ENCODE data around the gene URB1. TPM values are rescaled to one million over a fixed set of nuclear protein-coding genes. Genes with fewer than 3 reads are reported as not detected.
A peak's percentile ranks its signal among the peaks of the same experiment; 100 is the strongest.
"Not testable (repeated sequence)": the region's sequence is repeated elsewhere in the genome, so short reads cannot be mapped to it uniquely, and the experiment has no call there.

URB1 gene
- total and polyA plus RNA-seq, 2 experiments from 2014 or later: 7.7 to 44.1 TPM

DNA sequence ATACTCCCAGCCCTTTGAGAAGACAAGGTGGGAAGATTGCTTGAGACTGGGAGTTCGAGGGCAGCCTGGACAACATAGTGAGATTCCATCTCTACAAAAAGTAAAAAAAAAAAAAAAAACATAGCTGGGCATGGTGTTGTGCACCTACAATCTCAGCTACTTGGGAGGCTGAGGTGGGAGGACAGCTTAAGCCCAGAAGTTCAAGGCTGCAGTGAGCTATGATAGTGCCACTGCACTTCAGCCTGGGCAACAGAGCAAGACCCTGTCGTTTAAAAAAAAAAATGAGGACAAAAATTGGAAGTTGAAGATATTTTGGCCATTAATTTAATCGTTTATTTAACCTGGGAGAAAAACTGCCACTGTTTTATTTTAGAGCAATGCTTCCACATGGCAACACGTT is 1.1 kb downstream of the URB1 start:
- Histone ChIP-seq H3K4me3 (peak overlapping the region; percentile 98), H4K20me1 (replicated peaks; ENCODE audit: insufficient read depth) (peaks cover 40% of the 10 kb centered on the region), H3K4me2 (peak overlapping the region; percentile 98), H3K9me2 (ENCODE audit: insufficient read depth) (peaks cover 9% of the 10 kb centered on the region; the same call in 1 of the 2 replicates), H3K4me1 (ENCODE audit: insufficient read depth) (peaks cover 24% of the 10 kb centered on the region), H2AFZ (no peak overlapping the region), H3K36me3 (ENCODE audit: insufficient read depth) (0 out of 2 replicates have a peak, but pooled peaks cover 10% of the 10 kb centered on the region), H3K27me3 (ENCODE audit: insufficient read depth) (no peaks in the 10 kb centered on the region), H3F3A (replicated peaks; ENCODE audit: low read depth) (no peaks in the 10 kb centered on the region), H3K27ac (ENCODE audit: low read depth) (no peak overlapping the region), H3K79me2 (replicated peaks; ENCODE audit: insufficient read depth) (peaks cover 58% of the 10 kb centered on the region)
- H3K27ac Mint-ChIP-seq: no peak overlapping the region
- peaks cover 33% of the 10 kb centered on the region for H3K4me1 Mint-ChIP-seq
- H3K9me3 Mint-ChIP-seq: peaks cover 14% of the 10 kb centered on the region
- DNase-seq (ENCODE audit: low spot score) (no peak), ATAC-seq (no peak)
- peak overlapping the region; percentile 94 for H3K4me3 Mint-ChIP-seq
- peaks cover 3% of the 10 kb centered on the region for H3K27me3 Mint-ChIP-seq (ENCODE audit: insufficient read depth, low read depth, poor library complexity)
- H3K36me3 Mint-ChIP-seq (ENCODE audit: low read depth): peaks cover 16% of the 10 kb centered on the region; the same call in 2 of the 3 replicates
- TF ChIP-seq, protein P1, sequence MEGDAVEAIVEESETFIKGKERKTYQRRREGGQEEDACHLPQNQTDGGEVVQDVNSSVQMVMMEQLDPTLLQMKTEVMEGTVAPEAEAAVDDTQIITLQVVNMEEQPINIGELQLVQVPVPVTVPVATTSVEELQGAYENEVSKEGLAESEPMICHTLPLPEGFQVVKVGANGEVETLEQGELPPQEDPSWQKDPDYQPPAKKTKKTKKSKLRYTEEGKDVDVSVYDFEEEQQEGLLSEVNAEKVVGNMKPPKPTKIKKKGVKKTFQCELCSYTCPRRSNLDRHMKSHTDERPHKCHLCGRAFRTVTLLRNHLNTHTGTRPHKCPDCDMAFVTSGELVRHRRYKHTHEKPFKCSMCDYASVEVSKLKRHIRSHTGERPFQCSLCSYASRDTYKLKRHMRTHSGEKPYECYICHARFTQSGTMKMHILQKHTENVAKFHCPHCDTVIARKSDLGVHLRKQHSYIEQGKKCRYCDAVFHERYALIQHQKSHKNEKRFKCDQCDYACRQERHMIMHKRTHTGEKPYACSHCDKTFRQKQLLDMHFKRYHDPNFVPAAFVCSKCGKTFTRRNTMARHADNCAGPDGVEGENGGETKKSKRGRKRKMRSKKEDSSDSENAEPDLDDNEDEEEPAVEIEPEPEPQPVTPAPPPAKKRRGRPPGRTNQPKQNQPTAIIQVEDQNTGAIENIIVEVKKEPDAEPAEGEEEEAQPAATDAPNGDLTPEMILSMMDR (conservative IDR thresholded peaks at IDR 0.05; ENCODE audit: low read depth in 2 of 2): no peak
- TF ChIP-seq POLR2AphosphoS5 (IDR thresholded peaks at IDR 0.05; ENCODE audit: low read depth) (no peak), JUNB (IDR thresholded peaks at IDR 0.05; ENCODE audit: unreplicated experiment) (no peak)

- Histone ChIP-seq H4K20me1 (replicated peaks; ENCODE audit: insufficient read depth) (peaks cover 45% of the 10 kb centered on the region), H3K36me3 (ENCODE audit: insufficient read depth) (0 out of 2 replicates have a peak, but pooled peaks cover 10% of the 10 kb centered on the region), H3K4me1 (ENCODE audit: insufficient read depth) (peaks cover 24% of the 10 kb centered on the region), H3K79me2 (replicated peaks; ENCODE audit: insufficient read depth) (peaks cover 68% of the 10 kb centered on the region)
- H3K4me2 ChIP-seq; H2AFZ ChIP-seq; H3F3A ChIP-seq (replicated peaks; ENCODE audit: low read depth); DNase-seq (ENCODE audit: low spot score); H3K27ac Mint-ChIP-seq; H3K4me3 Mint-ChIP-seq; H3K27me3 ChIP-seq (ENCODE audit: insufficient read depth); H3K9me2 ChIP-seq (ENCODE audit: insufficient read depth); H3K27me3 Mint-ChIP-seq (ENCODE audit: insufficient read depth, low read depth, poor library complexity); ATAC-seq; H3K9me3 Mint-ChIP-seq; H3K27ac ChIP-seq (ENCODE audit: low read depth); H3K4me3 ChIP-seq: not testable (repeated sequence)
- Mint-ChIP-seq H3K36me3 (ENCODE audit: low read depth) (peaks cover 17% of the 10 kb centered on the region), H3K4me1 (peaks cover 34% of the 10 kb centered on the region)
These were observed 2.1 kb downstream of the URB1 start for GRCh38 chr21:32390537-32391224.

DNA sequence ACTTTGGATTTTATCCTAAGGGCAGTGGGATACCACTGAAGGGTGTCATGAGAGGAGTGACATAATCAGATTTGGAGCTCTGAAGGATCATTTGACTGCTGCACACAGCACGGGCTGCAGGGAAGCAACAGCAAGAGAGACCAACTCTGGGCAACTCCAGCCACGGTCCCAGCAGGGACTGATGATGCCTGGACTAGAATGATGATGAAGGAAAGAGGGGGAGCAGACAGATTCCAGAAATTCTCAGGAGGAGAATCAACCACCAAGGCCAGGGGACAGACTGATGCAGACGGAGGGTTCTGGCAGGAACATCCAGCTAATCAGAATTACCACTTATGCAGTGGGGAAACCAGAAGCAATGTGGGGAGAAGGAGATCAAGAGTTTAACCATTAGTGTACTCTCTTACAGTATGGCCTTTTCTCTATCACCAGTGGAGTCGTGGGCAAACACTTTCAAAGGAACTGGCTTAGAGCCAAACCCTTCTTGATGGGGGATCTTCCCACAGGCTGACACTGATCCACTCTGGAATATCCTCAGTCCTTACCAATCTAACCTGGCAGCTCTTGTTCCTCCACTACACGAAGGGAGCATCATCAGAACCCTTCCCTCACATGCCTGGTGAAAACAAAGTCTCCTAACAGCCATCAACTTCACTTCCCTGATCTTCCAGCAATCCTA is 3.3 kb downstream of the URB1 start:
- DNase-seq (ENCODE audit: low spot score) (no peak), ATAC-seq (no peak)
- Histone ChIP-seq H4K20me1 (replicated peaks; ENCODE audit: insufficient read depth) (peaks cover 53% of the 10 kb centered on the region), H3K4me3 (no peak overlapping the region), H3K4me2 (0 out of 2 replicates have a peak overlapping the region, but pooled peaks have one; percentile 8), H3K4me1 (ENCODE audit: insufficient read depth) (peaks cover 24% of the 10 kb centered on the region), H3K79me2 (replicated peaks; ENCODE audit: insufficient read depth) (peaks cover 80% of the 10 kb centered on the region), H3K36me3 (ENCODE audit: insufficient read depth) (peaks cover 21% of the 10 kb centered on the region; the same call in 1 of the 2 replicates), H3K27ac (ENCODE audit: low read depth) (no peak overlapping the region), H3K27me3 (ENCODE audit: insufficient read depth) (no peaks in the 10 kb centered on the region), H3F3A (replicated peaks; ENCODE audit: low read depth) (no peaks in the 10 kb centered on the region), H2AFZ (no peak overlapping the region), H3K9me2 (ENCODE audit: insufficient read depth) (peaks cover 5% of the 10 kb centered on the region; the same call in 1 of the 2 replicates)
- peaks cover 28% of the 10 kb centered on the region for H3K36me3 Mint-ChIP-seq (ENCODE audit: low read depth)
- peak overlapping the region; percentile 67 for H3K27ac Mint-ChIP-seq
- H3K4me1 Mint-ChIP-seq: peaks cover 34% of the 10 kb centered on the region
- H3K4me3 Mint-ChIP-seq: peak overlapping the region; percentile 8; the same call in 1 of the 3 replicates
- H3K27me3 Mint-ChIP-seq (ENCODE audit: insufficient read depth, low read depth, poor library complexity): peaks cover 3% of the 10 kb centered on the region
- H3K9me3 Mint-ChIP-seq: peaks cover 7% of the 10 kb centered on the region; the same call in 2 of the 3 replicates
- TF ChIP-seq ETS1 (IDR thresholded peaks at IDR 0.05): no peak
- no peak for TF ChIP-seq ZNF114 (CRISPR knock-in tag; IDR thresholded peaks at IDR 0.05)
- TF ChIP-seq, protein P1 (conservative IDR thresholded peaks at IDR 0.05; ENCODE audit: low read depth in 2 of 2): no peak
- TF ChIP-seq CREB1 (CRISPR knock-in tag; IDR thresholded peaks at IDR 0.05; ENCODE audit: low read depth): no peak
- no peak for TF ChIP-seq EZH2phosphoT487 (IDR thresholded peaks at IDR 0.05; ENCODE audit: unreplicated experiment)
- TF ChIP-seq NANOG (IDR thresholded peaks at IDR 0.05; ENCODE audit: borderline replicate concordance): no peak
- TF ChIP-seq EZH2 (IDR thresholded peaks at IDR 0.05; ENCODE audit: low read depth, unreplicated experiment): no peak
- TF ChIP-seq JUNB (IDR thresholded peaks at IDR 0.05; ENCODE audit: unreplicated experiment): no peak
- TF ChIP-seq POLR2AphosphoS5 (IDR thresholded peaks at IDR 0.05; ENCODE audit: low read depth): no peak
- TF ChIP-seq STAT1 (IDR thresholded peaks at IDR 0.05; ENCODE audit: unreplicated experiment): no peak
